SK-N-MC (cell line): ENCODE results near the gene EXOC3L1.

Source experiments
- EZH2 ChIP-seq: fragments of 200-600 bp; sonication (generic); IDR thresholded peaks from one replicate; pipeline ENCODE4 v1.6.1; 2017; ENCODE audit warnings: antibody characterized with exemption
- FOXP2 ChIP-seq: optimal IDR thresholded peaks from 2 replicates; pipeline ENCODE3; 2011; ENCODE audit warnings: mild to moderate bottlenecking, moderate library complexity; ENCODE audit not compliant: insufficient read depth; ENCODE audit errors: extremely low read length, control extremely low read depth
- POLR2AphosphoS5 ChIP-seq: IDR thresholded peaks from 2 replicates; pipeline ENCODE4 v1.6.1; 2012; ENCODE audit warnings: mild to moderate bottlenecking, low read depth, low read length, borderline replicate concordance

DNA sequence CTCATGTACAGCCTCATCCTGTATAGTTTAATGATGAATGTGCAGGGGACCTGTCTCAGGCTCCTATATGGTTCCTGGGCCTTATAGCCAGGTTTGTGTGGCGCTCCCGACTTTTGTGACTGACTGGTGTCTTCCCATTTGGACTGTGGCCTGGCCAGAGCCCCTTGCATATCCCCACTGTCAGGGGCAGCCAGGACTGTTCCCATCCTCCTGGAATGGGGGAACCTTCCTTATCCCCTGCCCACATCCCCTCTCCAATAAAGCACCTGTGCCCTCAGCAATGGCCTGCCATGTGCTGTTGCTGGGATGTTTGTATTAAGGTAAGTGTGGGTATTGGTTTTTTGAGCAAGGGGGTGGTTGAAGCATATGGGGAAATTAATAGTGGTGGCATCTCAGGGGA lies 41.7 kb downstream of the EXOC3L1 start:
- TF ChIP-seq EZH2 (no peak), POLR2AphosphoS5 (no peak), FOXP2 (no peak)
